ENCODE results near the gene CCND1. TPM values are rescaled to one million over a fixed set of nuclear protein-coding genes. Genes with fewer than 3 reads are reported as not detected.

Gene CCND1
- total and polyA plus RNA-seq, 10 of the 15 experiments (the other 5 are each of a cell fraction or from before 2014, with no cell fraction given) = 0.09 to 6.6 (median 0.59) TPM; not detected in 2

GRCh38 chr11:69657456-69657910, 16.5 kb downstream of the CCND1 start:
- Histone ChIP-seq H3K9me3 (replicated peaks; ENCODE audit: control insufficient read depth, insufficient read depth, low read length) (no peaks in the 10 kb centered on the region; the same call in 2 of the 3 replicates), H2AFZ (ENCODE audit: control insufficient read depth, low read depth, low read length) (no peak overlapping the region), H3K36me3 (ENCODE audit: control insufficient read depth in 2 of 2, insufficient read depth in 2 of 2, low read length in 1 of 2) (no peaks in the 10 kb centered on the region), H3K27me3 (replicated peaks in 1 of 2; ENCODE audit: control insufficient read depth in 2 of 2, insufficient read depth in 2 of 2, low read length in 1 of 2) (no peaks in the 10 kb centered on the region), H3K27ac (ENCODE audit: control insufficient read depth, insufficient read depth) (no peak overlapping the region), H3K9ac (ENCODE audit: control insufficient read depth, insufficient read depth, low read length) (no peak overlapping the region), H3K4me2 (ENCODE audit: control insufficient read depth, insufficient read depth) (no peak overlapping the region), H3K4me1 (ENCODE audit: control insufficient read depth, insufficient read depth, low read length) (no peaks in the 10 kb centered on the region), H3K79me2 (ENCODE audit: control insufficient read depth, insufficient read depth, low read length) (no peaks in the 10 kb centered on the region), H3K4me3 (no peak overlapping the region), H4K20me1 (ENCODE audit: control insufficient read depth, insufficient read depth) (peaks cover 3% of the 10 kb centered on the region; the same call in 1 of the 2 replicates)
- CTCF ChIA-PET = no interaction called here
- no TSS peak for BruUV-seq (replicated peaks)
- 59% methylated on average over 13 of the region's 14 CpGs for WGBS (ENCODE audit: insufficient coverage, insufficient replicate concordance, low lambda C conversion rate, missing lambda C conversion rate)
- TF ChIP-seq ZSCAN29 (IDR thresholded peaks at IDR 0.05) = no peak
- no peak for TF ChIP-seq ZBTB4 (CRISPR knock-in tag; IDR thresholded peaks at IDR 0.05)
- no peak for TF ChIP-seq KAT2A (conservative IDR thresholded peaks at IDR 0.05; ENCODE audit: control insufficient read depth, low read depth, low read length)
- TF ChIP-seq POLR2A (IDR thresholded peaks at IDR 0.05; ENCODE audit: low read depth, low read length) = no peak
- TF ChIP-seq NRF1 (conservative IDR thresholded peaks at IDR 0.05; ENCODE audit: low read depth, low read length) = no peak
- TF ChIP-seq ZNF24 (IDR thresholded peaks at IDR 0.05) = no peak
- TF ChIP-seq CBX3 (IDR thresholded peaks at IDR 0.05; ENCODE audit: borderline replicate concordance, low read depth) = no peak
- no peak for TF ChIP-seq EZH2 (IDR thresholded peaks at IDR 0.05; ENCODE audit: borderline replicate concordance, control insufficient read depth, low read depth, low read length)
- no peak for TF ChIP-seq ATF7 (IDR thresholded peaks at IDR 0.05; ENCODE audit: low read depth)
- no peak for TF ChIP-seq CHD1 (IDR thresholded peaks at IDR 0.05; ENCODE audit: low read depth, low read length)
- no peak for TF ChIP-seq BMI1 (IDR thresholded peaks at IDR 0.05; ENCODE audit: borderline replicate concordance)
- TF ChIP-seq TBL1XR1 (IDR thresholded peaks at IDR 0.05; ENCODE audit: low read depth, low read length) = no peak
- no peak for TF ChIP-seq IKZF1 (conservative IDR thresholded peaks at IDR 0.05)
- TF ChIP-seq CHD4 (IDR thresholded peaks at IDR 0.05) = no peak
- TF ChIP-seq YBX1 (IDR thresholded peaks at IDR 0.05) = no peak
- TF ChIP-seq ZNF217 (IDR thresholded peaks at IDR 0.05) = no peak
- TF ChIP-seq ZBED1 (IDR thresholded peaks at IDR 0.05; ENCODE audit: borderline replicate concordance) = no peak
- no peak for TF ChIP-seq SPI1 (IDR thresholded peaks at IDR 0.05; ENCODE audit: borderline replicate concordance, insufficient read depth, low read depth, low read length)
- no peak for TF ChIP-seq MTA2 (IDR thresholded peaks at IDR 0.05; ENCODE audit: low read depth)
- no peak for TF ChIP-seq STAT1 (conservative IDR thresholded peaks at IDR 0.05)
- ATAC-seq = no peak
- FAIRE-seq = no peak
- POLR2A ChIA-PET = no interaction called here
- intact Hi-C loops (cut with micrococcal nuclease; ENCODE audit: unreplicated experiment) = no loop called here
- SMC1A ChIA-PET (ENCODE audit: uncharacterized antibody, unreplicated experiment) = no interaction called here
- RAD21 ChIA-PET (ENCODE audit: unreplicated experiment) = no interaction called here
- no peak for DNase-seq (ENCODE audit: low read depth, low spot score)
- in situ Hi-C loops (cut with MboI) = no loop called here
